Mucosa of descending colon (tissue), 3 donors: Measurements from ENCODE around the gene EMP2. TPM values are rescaled to one million over a fixed set of nuclear protein-coding genes. Genes with fewer than 3 reads are reported as not detected.
"Not testable (repeated sequence)": the region's sequence is repeated elsewhere in the genome, so short reads cannot be mapped to it uniquely, and the experiment has no call there.

ENCODE experiments used
- ATAC-seq: fragments of 200-7000 bp; cut with Tn5 transposase; one replicate; pipeline ENCODE4 v1.9.1; 2020; ENCODE audit warnings: mild to moderate bottlenecking, moderate library complexity
- DNase-seq, 3 donors: peaks; one replicate each; pipeline ENCODE4 v3.0.0-alpha.2; 2020
- H3K36me3 ChIP-seq: fragments of 200-600 bp; one replicate; pipeline ENCODE4 v1.8.0; 2021; ENCODE audit warnings: low read depth, mild to moderate bottlenecking
- H3K4me1 ChIP-seq: fragments of 200-600 bp; one replicate; pipeline ENCODE4 v1.8.0; 2021; ENCODE audit warnings: low read depth, mild to moderate bottlenecking
- H3K4me3 ChIP-seq: fragments of 200-600 bp; one replicate; pipeline ENCODE4 v1.8.0; 2021; ENCODE audit warnings: mild to moderate bottlenecking
- H3K9me3 ChIP-seq: fragments of 200-600 bp; one replicate; pipeline ENCODE4 v1.8.0; 2021; ENCODE audit warnings: mild to moderate bottlenecking
- intact Hi-C, 2 donors: fragments of 100-400 bp; cut with DNase I in 1 of 2; cut with micrococcal nuclease in 1 of 2; formaldehyde crosslinking; loops; one replicate each; pipeline versions ENCODE4 v1.11.0 to v1.11.1; 2022; cut with DNase I, micrococcal nuclease
- total RNA-seq, 3 donors: library from RNA; stranded (reverse); fragmentation: NEBNext Ultra II Directional in 2 of 3; extraction: Animal tissue kit (Norgen Biotek cat#: 25700) in 2 of 3; gene quantifications; one replicate each; pipeline versions ENCODE4 v1.2.1 to v1.2.4, GENCODE V29; 2021 to 2023
- TF ChIP-seq, protein P1 (sequence below): fragments of 200-600 bp; IDR thresholded peaks from one replicate; pipeline ENCODE4 v1.8.0; 2022; ENCODE audit warnings: antibody characterized with exemption, mild to moderate bottlenecking
- donor health status: DM: no; HTN: no; CAD: no; lungs with moderate emphysema.
- donor health status: DM: no; HTN: no; CAD: no.
- donor health status: DM: no; HTN: yes; CAD: no.

The EMP2 gene
- total RNA-seq, 3 donors from 2014 or later = 73.0 to 92.9 (median 84.3) TPM

DNA sequence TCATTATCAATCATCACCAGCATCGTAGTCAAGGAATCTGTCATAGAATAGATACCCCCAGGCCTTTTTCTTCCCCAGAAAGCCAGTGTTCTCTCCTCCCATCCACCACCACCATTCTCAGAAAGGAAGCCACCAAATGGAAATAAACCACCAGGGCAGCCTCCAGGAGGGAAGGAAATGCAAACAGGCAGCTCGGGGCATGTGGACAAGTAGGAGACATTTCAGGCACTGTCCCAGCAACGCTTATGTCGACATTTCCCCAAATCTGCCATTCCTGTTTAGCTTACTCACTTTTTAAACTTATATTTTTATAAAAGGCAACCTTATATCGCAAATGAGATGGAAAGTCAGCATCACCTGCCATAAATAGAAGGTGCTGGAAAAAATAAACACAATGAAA, 15.8 kb downstream of the EMP2 start:
- intact Hi-C loops = no loop called here
- peaks cover 2% of the 10 kb centered on the region for H3K4me1 ChIP-seq
- no peak for ATAC-seq

DNA sequence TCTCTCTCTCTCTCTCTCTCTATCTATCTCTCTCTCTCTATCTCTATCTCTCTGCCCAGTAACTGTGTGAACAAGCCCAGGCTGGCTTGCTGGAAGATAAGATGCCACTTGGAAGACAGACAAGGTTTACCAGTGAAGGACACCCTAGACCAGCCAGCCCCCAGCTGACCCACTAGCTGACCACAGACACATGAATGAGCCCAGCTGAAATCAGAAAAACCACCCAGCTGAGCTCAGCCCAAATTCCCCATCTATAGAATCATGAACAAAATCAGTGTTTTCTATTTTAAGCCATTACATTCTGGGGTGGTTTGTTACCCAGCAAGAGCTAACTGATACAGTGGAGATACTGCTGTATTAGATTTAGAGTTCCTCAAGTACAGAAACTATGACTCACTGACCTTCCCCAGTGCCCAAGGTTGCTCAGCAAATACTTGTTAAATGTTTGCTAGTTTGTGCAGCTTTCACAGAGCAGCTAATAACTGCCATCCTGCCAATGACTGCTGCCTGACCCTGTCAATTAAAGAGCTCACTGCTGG, 18.0 kb downstream of the EMP2 start:
- intact Hi-C loops = no loop called here
- peak; percentile 8 for ATAC-seq
- peaks cover 10% of the 10 kb centered on the region for H3K4me1 ChIP-seq
- no peak overlapping the region for H3K4me3 ChIP-seq
- H3K9me3 ChIP-seq = no peaks in the 10 kb centered on the region
- H3K36me3 ChIP-seq = no peaks in the 10 kb centered on the region
- no peak for DNase-seq
- TF ChIP-seq, protein P1, sequence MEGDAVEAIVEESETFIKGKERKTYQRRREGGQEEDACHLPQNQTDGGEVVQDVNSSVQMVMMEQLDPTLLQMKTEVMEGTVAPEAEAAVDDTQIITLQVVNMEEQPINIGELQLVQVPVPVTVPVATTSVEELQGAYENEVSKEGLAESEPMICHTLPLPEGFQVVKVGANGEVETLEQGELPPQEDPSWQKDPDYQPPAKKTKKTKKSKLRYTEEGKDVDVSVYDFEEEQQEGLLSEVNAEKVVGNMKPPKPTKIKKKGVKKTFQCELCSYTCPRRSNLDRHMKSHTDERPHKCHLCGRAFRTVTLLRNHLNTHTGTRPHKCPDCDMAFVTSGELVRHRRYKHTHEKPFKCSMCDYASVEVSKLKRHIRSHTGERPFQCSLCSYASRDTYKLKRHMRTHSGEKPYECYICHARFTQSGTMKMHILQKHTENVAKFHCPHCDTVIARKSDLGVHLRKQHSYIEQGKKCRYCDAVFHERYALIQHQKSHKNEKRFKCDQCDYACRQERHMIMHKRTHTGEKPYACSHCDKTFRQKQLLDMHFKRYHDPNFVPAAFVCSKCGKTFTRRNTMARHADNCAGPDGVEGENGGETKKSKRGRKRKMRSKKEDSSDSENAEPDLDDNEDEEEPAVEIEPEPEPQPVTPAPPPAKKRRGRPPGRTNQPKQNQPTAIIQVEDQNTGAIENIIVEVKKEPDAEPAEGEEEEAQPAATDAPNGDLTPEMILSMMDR = no peak

More for the DNA sequence above, 15.8 kb downstream of the EMP2 start:
- no peaks in the 10 kb centered on the region for H3K9me3 ChIP-seq
- no peak for DNase-seq
- no peaks in the 10 kb centered on the region for H3K36me3 ChIP-seq
- H3K4me3 ChIP-seq = no peak overlapping the region
- TF ChIP-seq, protein P1 = no peak

DNA sequence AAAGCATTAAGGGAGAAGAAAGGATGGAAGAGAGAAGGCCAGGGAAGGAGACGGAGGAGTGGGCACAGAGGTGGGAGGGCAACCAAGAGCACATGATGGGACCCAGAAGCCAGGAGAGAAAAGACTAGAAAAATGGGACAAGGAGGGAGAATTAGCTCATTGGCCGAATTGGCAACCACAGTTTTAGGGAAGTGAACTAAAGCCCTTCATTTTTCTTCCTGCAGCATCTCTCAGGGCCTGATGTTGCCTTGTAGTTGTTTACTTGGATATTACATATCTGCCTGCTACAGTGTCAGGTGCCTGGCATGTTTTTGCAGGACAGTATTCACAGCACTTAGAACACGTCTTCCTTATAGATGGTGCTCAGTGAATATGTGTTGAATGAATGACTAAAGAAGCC, 19.0 kb downstream of the EMP2 start:
- peaks cover 10% of the 10 kb centered on the region for H3K4me1 ChIP-seq
- H3K4me3 ChIP-seq = no peak overlapping the region
- H3K36me3 ChIP-seq = no peaks in the 10 kb centered on the region
- no peaks in the 10 kb centered on the region for H3K9me3 ChIP-seq
- TF ChIP-seq, protein P1 = no peak
- intact Hi-C loops = no loop called here
- ATAC-seq = no peak
- DNase-seq = no peak

DNA sequence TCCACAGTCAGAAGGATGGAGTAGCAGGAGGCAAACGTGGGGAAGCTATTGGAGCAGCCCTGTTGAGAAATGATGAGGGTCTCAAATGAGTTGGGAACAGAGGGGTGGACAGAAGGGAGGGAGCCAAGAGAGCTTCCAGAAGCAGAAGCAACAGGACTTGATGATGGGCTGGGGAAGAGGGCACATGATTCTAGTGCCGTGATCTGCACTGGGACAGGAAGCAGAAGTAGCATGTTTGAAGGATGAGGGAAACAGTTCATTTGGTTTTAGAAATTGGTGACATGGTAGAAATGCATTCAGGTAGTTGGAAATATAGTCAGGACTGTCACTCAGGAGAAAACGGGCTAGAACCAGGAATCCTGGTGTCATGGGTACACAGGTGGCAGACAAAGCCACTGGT, 19.4 kb downstream of the EMP2 start:
- no peak for DNase-seq
- no peaks in the 10 kb centered on the region for H3K36me3 ChIP-seq
- H3K4me3 ChIP-seq = no peak overlapping the region
- intact Hi-C loops = no loop called here
- no peaks in the 10 kb centered on the region for H3K9me3 ChIP-seq
- H3K4me1 ChIP-seq = peaks cover 10% of the 10 kb centered on the region
- ATAC-seq = no peak
- TF ChIP-seq, protein P1 = no peak

DNA sequence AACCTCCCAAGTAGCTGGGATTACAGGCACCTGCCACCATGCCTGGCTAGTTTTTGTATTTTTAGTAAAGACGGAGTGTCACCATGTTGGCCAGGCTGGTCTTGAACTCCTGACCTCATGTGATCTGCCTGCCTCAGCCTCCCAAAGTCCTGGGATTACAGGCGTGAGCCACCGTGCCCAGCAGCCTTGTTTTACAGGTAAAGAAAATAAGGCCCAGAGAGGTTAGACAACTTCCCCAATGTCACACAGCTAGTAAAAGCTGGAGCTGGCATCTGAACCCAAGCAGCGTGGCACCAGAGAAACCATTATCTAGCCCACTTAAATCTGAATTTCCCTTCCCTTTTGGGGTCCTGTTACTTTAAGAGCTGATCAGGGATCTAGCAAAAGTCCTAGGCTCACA, 20.6 kb downstream of the EMP2 start:
- H3K9me3 ChIP-seq, H3K36me3 ChIP-seq, H3K4me3 ChIP-seq, DNase-seq, ATAC-seq, H3K4me1 ChIP-seq, intact Hi-C loops: not testable (repeated sequence)

DNA sequence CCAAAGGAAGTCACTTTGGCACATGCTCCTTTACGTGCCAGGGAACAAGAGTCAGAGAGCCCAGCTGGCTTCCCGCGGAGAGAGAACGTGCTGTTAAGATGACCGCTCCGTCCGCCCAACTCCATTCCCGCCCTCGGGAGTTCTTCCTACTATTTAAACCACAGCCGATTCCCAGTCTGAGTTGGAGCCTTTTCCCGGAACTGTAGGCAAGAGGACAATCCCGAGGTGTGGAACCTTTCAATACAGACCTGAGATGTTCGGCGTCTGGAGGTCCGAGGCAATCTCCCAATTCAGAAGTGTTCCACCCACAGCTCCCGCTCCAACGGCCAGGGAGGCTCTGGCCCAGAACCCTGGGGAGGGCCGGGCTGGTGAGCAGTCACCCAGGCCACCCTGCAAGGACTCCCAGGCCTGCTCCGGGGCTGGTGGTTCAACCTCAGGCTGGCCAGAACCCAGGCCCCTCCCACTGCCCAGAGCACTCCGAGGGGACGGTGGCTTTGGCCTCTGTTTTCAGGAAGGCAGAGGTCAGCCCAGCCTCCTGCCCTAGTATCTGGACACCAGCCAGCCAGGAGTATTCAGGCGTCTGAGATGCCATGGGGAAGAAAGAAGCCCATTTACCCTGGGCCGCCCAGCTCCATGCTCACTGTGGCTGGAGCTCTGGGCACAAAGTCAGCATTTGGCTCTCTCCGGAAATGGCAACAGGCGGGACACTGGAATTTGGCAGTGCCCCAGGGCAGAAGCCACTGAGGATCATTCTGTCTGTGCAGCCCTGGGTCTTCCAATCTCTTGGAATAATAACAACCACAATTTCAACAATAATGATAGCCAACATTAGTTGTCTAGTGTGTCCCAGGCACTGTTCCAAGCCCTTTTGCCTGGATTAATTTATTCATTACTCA, 21.4 kb downstream of the EMP2 start:
- Histone ChIP-seq H3K36me3 (no peaks in the 10 kb centered on the region), H3K4me3 (no peak overlapping the region), H3K9me3 (no peaks in the 10 kb centered on the region), H3K4me1 (peaks cover 10% of the 10 kb centered on the region)
- peak; percentile 42 to 66 (median 62) for DNase-seq
- peak; percentile 53 for ATAC-seq
- intact Hi-C loops = no loop called here
- TF ChIP-seq, protein P1 = no peak
